ENCODE data around the gene ULBP2. TPM values are rescaled to one million over a fixed set of nuclear protein-coding genes. Genes with fewer than 3 reads are reported as not detected.

ULBP2 gene
- total and polyA plus RNA-seq, 5 donors: 0.31 to 1.2 (median 1.1) TPM

DNA sequence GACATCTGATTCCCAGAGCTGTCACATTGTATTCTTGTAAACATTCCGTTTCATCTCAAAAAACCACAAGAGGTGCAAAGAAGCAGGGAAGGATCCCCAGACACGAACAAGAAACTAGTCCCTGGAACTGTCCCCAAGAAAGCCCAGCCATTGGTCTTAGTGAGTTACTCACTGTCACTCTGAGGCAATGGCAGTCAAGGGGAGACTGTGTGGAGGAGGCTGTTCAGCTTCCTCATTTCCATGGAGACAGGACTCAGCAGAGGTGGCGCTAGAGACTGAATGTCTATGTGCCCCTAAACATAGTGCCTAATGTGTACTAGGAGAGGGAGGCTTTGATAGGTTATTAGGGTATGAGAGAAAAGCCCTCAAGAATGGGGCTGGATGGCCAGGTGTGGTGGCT lies 33.0 kb downstream of the ULBP2 start:
- Histone ChIP-seq H3K9me3 (ENCODE audit: control insufficient read depth, low read length) (no peaks in the 10 kb centered on the region), H3K27me3 (ENCODE audit: control insufficient read depth, insufficient read depth) (peaks cover 2% of the 10 kb centered on the region), H3K4me1 (ENCODE audit: control insufficient read depth, insufficient read depth, low read length) (no peaks in the 10 kb centered on the region), H3K4me3 (ENCODE audit: low read length) (no peak overlapping the region), H3K27ac (ENCODE audit: low read length) (no peak overlapping the region)
- DNase-seq: no peak
- intact Hi-C loops (cut with DNase I): no loop called here
- ATAC-seq: no peak
- 46% methylated on average over 3 of the region's 3 CpGs for WGBS

- Histone ChIP-seq H3K27ac (ENCODE audit: low read length) (no peak overlapping the region), H3K4me1 (ENCODE audit: control insufficient read depth, insufficient read depth, low read length) (no peaks in the 10 kb centered on the region), H3K4me3 (ENCODE audit: low read length) (no peak overlapping the region), H3K27me3 (ENCODE audit: control insufficient read depth, insufficient read depth) (peaks cover 2% of the 10 kb centered on the region), H3K9me3 (ENCODE audit: control insufficient read depth, low read length) (no peaks in the 10 kb centered on the region)
- DNase-seq (no peak), ATAC-seq (no peak)
- intact Hi-C loops (cut with DNase I): no loop called here
Observed at GRCh38 chr6:149975400-149975799, 33.6 kb downstream of the ULBP2 start.

GRCh38 chr6:149977221-149977620 lies 35.4 kb downstream of the ULBP2 start:
- no peaks in the 10 kb centered on the region for H3K4me1 ChIP-seq (ENCODE audit: control insufficient read depth, insufficient read depth, low read length)
- H3K27ac ChIP-seq (ENCODE audit: low read length): no peak overlapping the region
- WGBS: 57% methylated on average over 4 of the region's 4 CpGs
- H3K9me3 ChIP-seq (ENCODE audit: control insufficient read depth, low read length): no peaks in the 10 kb centered on the region
- DNase-seq (no peak), ATAC-seq (peak in 1 of 2 donors; percentile 13)
- H3K27me3 ChIP-seq (ENCODE audit: control insufficient read depth, insufficient read depth): peaks cover 2% of the 10 kb centered on the region
- intact Hi-C loops (cut with DNase I): no loop called here
- no peak overlapping the region for H3K4me3 ChIP-seq (ENCODE audit: low read length)

GRCh38 chr6:149978610-149979009 lies 36.8 kb downstream of the ULBP2 start:
- H3K27me3 ChIP-seq (ENCODE audit: control insufficient read depth, insufficient read depth): peaks cover 6% of the 10 kb centered on the region

DNA sequence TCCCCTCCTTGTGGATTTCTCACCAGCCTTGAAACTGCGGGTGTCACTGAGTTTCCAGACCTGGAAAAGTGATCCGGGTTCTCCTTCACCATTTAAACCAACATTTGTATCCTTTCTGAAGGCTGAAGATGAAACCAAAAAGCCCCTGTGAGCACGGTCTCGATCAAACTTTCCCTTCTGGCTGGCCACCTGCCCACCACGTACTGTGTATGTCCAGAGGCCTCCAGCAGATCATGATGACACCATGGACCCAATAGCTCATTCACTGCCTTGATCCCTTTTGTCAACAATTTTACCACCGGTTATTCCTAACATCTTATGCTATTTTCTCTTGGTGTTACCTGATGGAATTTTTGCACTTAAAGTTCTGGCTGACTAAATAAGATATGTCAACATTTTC lies 37.5 kb downstream of the ULBP2 start:
- Histone ChIP-seq H3K27me3 (ENCODE audit: control insufficient read depth, insufficient read depth) (peaks cover 4% of the 10 kb centered on the region), H3K4me3 (ENCODE audit: low read length) (no peak overlapping the region), H3K4me1 (ENCODE audit: control insufficient read depth, insufficient read depth, low read length) (no peaks in the 10 kb centered on the region), H3K9me3 (ENCODE audit: control insufficient read depth, low read length) (no peaks in the 10 kb centered on the region), H3K27ac (ENCODE audit: low read length) (no peak overlapping the region)
- intact Hi-C loops (cut with DNase I): no loop called here
- 64% methylated on average over 6 of the region's 6 CpGs for WGBS
- ATAC-seq (no peak), DNase-seq (no peak)

More at GRCh38 chr6:149978610-149979009, 36.8 kb downstream of the ULBP2 start:
- DNase-seq (no peak), ATAC-seq (peak in 1 of 2 donors; percentile 55)
- Histone ChIP-seq H3K9me3 (ENCODE audit: control insufficient read depth, low read length) (no peaks in the 10 kb centered on the region), H3K4me3 (ENCODE audit: low read length) (no peak overlapping the region), H3K4me1 (ENCODE audit: control insufficient read depth, insufficient read depth, low read length) (no peaks in the 10 kb centered on the region), H3K27ac (ENCODE audit: low read length) (no peak overlapping the region)
- intact Hi-C loops (cut with DNase I): no loop called here

DNA sequence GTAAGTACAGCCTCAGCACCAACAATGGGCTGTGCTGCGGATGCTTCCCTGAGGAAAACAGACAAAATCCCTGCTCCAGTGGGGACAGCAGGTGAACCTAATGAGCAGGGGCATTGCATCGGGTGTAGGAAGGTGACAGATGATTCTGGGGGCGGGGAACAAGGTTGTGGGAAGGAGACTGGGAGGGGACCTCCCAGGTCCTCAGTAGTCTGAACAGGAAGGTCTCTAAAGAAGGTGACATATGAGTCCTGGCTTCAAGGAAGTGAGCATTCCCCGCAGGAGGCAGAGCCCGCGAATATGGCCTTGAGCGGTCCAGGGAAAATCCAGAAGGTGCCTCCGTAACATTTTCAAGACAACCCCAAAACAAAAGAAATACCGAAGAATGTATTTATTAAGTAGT lies 41.3 kb downstream of the ULBP2 start:
- 14% methylated on average over 9 of the region's 9 CpGs for WGBS
- ATAC-seq (no peak), DNase-seq (no peak)
- intact Hi-C loops (cut with DNase I): no loop called here
- Histone ChIP-seq H3K27me3 (ENCODE audit: control insufficient read depth, insufficient read depth) (peaks cover 4% of the 10 kb centered on the region), H3K9me3 (ENCODE audit: control insufficient read depth, low read length) (no peaks in the 10 kb centered on the region), H3K4me3 (ENCODE audit: low read length) (no peak overlapping the region), H3K27ac (ENCODE audit: low read length) (no peak overlapping the region), H3K4me1 (ENCODE audit: control insufficient read depth, insufficient read depth, low read length) (no peaks in the 10 kb centered on the region)

DNA sequence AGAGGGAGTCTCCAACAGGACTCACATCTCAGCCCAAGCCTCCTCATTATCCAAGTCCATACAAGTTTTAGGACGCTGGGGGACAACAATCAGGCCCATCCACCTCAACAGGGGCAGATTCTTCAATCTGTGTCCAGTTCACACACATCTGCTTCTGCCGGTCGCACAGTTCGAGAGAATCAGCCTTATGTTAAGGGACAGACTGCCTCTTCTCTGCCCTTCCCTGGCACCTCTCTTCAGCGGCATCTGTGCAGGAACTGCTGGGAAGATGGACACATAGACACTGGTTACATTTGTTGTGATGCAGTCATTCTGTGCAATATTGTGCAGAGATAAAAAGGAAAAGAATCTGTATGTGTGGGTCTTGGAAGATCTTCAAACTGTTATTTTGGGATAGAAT lies 43.0 kb downstream of the ULBP2 start:
- Histone ChIP-seq H3K4me1 (ENCODE audit: control insufficient read depth, insufficient read depth, low read length) (no peaks in the 10 kb centered on the region), H3K4me3 (ENCODE audit: low read length) (no peak overlapping the region), H3K27ac (ENCODE audit: low read length) (no peak overlapping the region), H3K9me3 (ENCODE audit: control insufficient read depth, low read length) (no peaks in the 10 kb centered on the region), H3K27me3 (ENCODE audit: control insufficient read depth, insufficient read depth) (peaks cover 4% of the 10 kb centered on the region)
- intact Hi-C loops (cut with DNase I): no loop called here
- no peak for ATAC-seq
- no peak for DNase-seq
- 39% methylated on average over 5 of the region's 5 CpGs for WGBS

DNA sequence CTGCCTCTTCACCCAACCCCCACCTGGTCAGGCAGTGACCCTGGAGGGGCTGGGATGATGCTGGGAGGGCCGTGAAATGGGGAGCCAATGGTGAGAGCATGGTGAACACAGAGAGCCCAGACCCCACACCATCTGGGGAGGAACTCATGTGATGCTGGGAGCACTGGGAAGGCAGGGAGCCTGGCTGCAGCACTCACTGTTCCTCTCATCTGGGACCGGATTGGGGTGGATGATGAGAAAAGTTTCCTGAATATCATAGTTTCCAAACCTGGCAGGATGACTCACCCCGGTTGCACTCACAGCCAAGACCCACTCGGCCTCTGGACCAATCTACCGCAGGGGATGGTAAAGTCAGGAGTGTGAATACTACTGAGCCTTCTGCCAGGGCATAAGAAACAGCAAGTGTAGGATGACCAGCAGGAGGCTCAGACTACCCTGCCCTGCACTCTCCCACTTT lies 43.7 kb downstream of the ULBP2 start:
- Histone ChIP-seq H3K27me3 (ENCODE audit: control insufficient read depth, insufficient read depth) (peaks cover 4% of the 10 kb centered on the region), H3K4me3 (ENCODE audit: low read length) (no peak overlapping the region), H3K4me1 (ENCODE audit: control insufficient read depth, insufficient read depth, low read length) (peaks cover 3% of the 10 kb centered on the region), H3K9me3 (ENCODE audit: control insufficient read depth, low read length) (no peaks in the 10 kb centered on the region), H3K27ac (ENCODE audit: low read length) (no peak overlapping the region)
- intact Hi-C loops (cut with DNase I): no loop called here
- DNase-seq (no peak), ATAC-seq (no peak)
- WGBS: 9% methylated on average over 5 of the region's 5 CpGs

- intact Hi-C loops (cut with DNase I): no loop called here
- H3K27me3 ChIP-seq (ENCODE audit: control insufficient read depth, insufficient read depth): peaks cover 4% of the 10 kb centered on the region
- WGBS: 34% methylated on average over 2 of the region's 2 CpGs
- H3K4me3 ChIP-seq (ENCODE audit: low read length): no peak overlapping the region
- H3K4me1 ChIP-seq (ENCODE audit: control insufficient read depth, insufficient read depth, low read length): peaks cover 3% of the 10 kb centered on the region
- H3K9me3 ChIP-seq (ENCODE audit: control insufficient read depth, low read length): no peaks in the 10 kb centered on the region
- no peak overlapping the region for H3K27ac ChIP-seq (ENCODE audit: low read length)
- ATAC-seq (no peak), DNase-seq (no peak)
Observed at GRCh38 chr6:149987602-149988107, 45.8 kb downstream of the ULBP2 start.

DNA sequence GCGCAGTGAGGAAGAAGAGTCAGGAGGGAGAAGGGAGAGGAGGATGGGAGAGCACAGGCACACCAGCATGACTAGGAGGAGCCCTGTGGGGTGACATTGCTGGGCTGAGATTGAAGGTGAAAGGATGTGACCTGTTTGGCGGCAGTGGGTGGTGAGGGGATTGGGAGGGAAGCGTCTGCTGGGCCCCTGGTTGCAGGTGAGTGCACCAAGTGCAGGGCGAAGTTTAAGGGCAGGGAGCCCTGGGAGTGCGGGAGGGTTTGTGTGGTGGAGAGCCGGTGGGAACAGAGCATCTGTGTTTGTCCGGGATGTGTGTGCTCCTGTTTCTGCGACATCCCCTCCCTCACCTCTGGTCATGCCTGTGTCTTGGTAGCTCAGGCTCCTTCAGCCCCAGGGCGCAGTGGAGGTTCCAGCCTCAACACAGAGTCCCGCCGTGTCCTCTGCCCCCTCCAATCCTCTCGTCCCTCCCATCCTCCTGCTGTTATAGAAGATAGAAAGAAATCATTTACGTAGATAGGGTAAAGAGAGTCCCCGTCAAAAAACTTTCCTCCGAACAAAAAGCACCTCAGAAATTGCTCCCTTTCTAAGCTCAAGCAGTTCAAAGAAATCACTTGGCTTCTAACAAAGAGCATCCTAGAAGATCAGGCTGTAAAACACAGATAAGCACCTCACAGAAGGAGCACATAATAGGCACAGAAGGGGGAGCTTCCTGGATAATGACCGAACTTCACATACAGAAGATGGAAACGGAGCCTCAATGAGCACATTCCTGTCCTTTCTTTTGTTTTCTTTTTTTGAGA lies 46.9 kb downstream of the ULBP2 start:
- no peak for ATAC-seq

DNA sequence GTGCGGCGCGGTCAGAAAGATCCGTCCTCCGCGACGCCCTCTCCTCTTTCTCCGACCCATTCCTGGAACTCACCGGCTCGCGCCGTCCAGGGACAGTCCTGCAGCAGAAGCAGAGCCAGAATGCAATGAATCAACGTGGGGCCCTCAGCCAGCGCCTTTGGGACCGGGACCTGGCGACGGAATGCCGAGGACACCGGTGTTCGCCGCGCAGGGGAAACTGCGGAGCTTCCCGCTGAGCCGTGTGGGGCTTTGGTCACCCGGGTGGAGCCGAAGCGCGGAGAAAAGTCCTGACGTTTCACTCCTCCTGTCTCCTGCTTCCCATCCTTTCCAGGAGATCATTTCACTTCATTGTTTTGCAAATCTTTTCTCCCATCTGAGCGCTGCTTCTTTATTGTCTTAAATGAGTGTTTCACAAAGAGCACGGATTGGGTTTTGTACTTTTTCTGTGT lies 48.4 kb downstream of the ULBP2 start:
- WGBS: 2% methylated on average over 32 of the region's 32 CpGs
- ATAC-seq: no peak
- Histone ChIP-seq H3K9me3 (ENCODE audit: control insufficient read depth, low read length) (no peaks in the 10 kb centered on the region), H3K4me3 (ENCODE audit: low read length) (peak overlapping the region; percentile 23), H3K27ac (ENCODE audit: low read length) (no peak overlapping the region), H3K4me1 (ENCODE audit: control insufficient read depth, insufficient read depth, low read length) (peaks cover 3% of the 10 kb centered on the region), H3K27me3 (ENCODE audit: control insufficient read depth, insufficient read depth) (peaks cover 3% of the 10 kb centered on the region)
- intact Hi-C loops (cut with DNase I): no loop called here
- no peak for DNase-seq

More for the DNA sequence above, 46.9 kb downstream of the ULBP2 start:
- intact Hi-C loops (cut with DNase I): no loop called here
- Histone ChIP-seq H3K27me3 (ENCODE audit: control insufficient read depth, insufficient read depth) (no peaks in the 10 kb centered on the region), H3K9me3 (ENCODE audit: control insufficient read depth, low read length) (no peaks in the 10 kb centered on the region), H3K4me3 (ENCODE audit: low read length) (no peak overlapping the region), H3K27ac (ENCODE audit: low read length) (no peak overlapping the region), H3K4me1 (ENCODE audit: control insufficient read depth, insufficient read depth, low read length) (peaks cover 3% of the 10 kb centered on the region)
- DNase-seq: no peak
- WGBS: 7% methylated on average over 17 of the region's 17 CpGs
